IMR-90 (cell line): Measurements from ENCODE around the gene CASTOR2. TPM values are rescaled to one million over a fixed set of nuclear protein-coding genes. Genes with fewer than 3 reads are reported as not detected.

ENCODE experiments used
- ATAC-seq: fragments of 200-7000 bp; cut with Tn5 transposase; 2 replicates; pipeline ENCODE4 v1.9.1; 2020; ENCODE audit warnings: low read depth, mild to moderate bottlenecking, moderate library complexity
- BruUV-seq: library from RNA; stranded (reverse); fragments of 400-500 nt; replicated peaks from 2 replicates; lab custom pipeline; 2021; lab: Mats Ljungman, UMichigan
- CTCF ChIA-PET: fragments of 300-600 bp; formaldehyde crosslinking; extraction: SDS; loops from one replicate; lab custom pipeline; 2021; ENCODE audit warnings: antibody characterized with exemption; lab: Yijun Ruan, JAX
- POLR2A ChIA-PET: fragments of 300-600 bp; sonication (Branson Sonifier 250); formaldehyde crosslinking; loops from one replicate; lab custom pipeline; 2022; ENCODE audit warnings: antibody characterized with exemption; ENCODE audit not compliant: unreplicated experiment; lab: Charles Lee
- DNase-seq: peaks from one replicate; pipeline ENCODE4 v3.0.0; 2013
- H2AFZ ChIP-seq: replicated peaks from 2 replicates; pipeline ENCODE3; 2013; ENCODE audit warnings: low read length, mild to moderate bottlenecking; ENCODE audit not compliant: poor library complexity
- H2AK5ac ChIP-seq: 2 replicates; pipeline ENCODE4 v1.6.1; 2013; ENCODE audit warnings: low read depth, low read length, inconsistent platforms
- H2AK9ac ChIP-seq: replicated peaks from 2 replicates; pipeline ENCODE3; 2013; ENCODE audit warnings: mild to moderate bottlenecking, low read depth, low read length, moderate library complexity; ENCODE audit not compliant: poor library complexity
- H2BK120ac ChIP-seq: 2 replicates; pipeline ENCODE4 v1.6.1; 2013; ENCODE audit warnings: low read depth, low read length, inconsistent platforms
- H2BK15ac ChIP-seq: 3 replicates; pipeline ENCODE4 v1.6.1; 2013; ENCODE audit warnings: low read depth, low read length, inconsistent platforms
- H2BK20ac ChIP-seq: 2 replicates; pipeline ENCODE4 v1.6.1; 2013; ENCODE audit warnings: low read depth, mild to moderate bottlenecking, inconsistent platforms, low read length, moderate library complexity
- H2BK5ac ChIP-seq: 2 replicates; pipeline ENCODE4 v1.6.1; 2013; ENCODE audit warnings: mild to moderate bottlenecking, low read depth, low read length, inconsistent platforms; ENCODE audit not compliant: poor library complexity, severe bottlenecking
- H3K14ac ChIP-seq: replicated peaks from 2 replicates; pipeline ENCODE4 v1.6.1; 2013; ENCODE audit warnings: low read depth, low read length, inconsistent platforms
- H3K18ac ChIP-seq: 2 replicates; pipeline ENCODE4 v1.6.1; 2013; ENCODE audit warnings: low read depth, low read length, control low read depth
- H3K23ac ChIP-seq: 2 replicates; pipeline ENCODE4 v1.6.1; 2013; ENCODE audit warnings: low read depth, low read length, inconsistent platforms
- H3K27ac ChIP-seq: 2 replicates; pipeline ENCODE4 v1.5.1; 2013; ENCODE audit warnings: mild to moderate bottlenecking, control low read depth, low read length; ENCODE audit not compliant: insufficient read depth
- H3K27me3 ChIP-seq: 2 replicates; pipeline ENCODE4 v1.6.1; 2013; ENCODE audit warnings: low read length; ENCODE audit not compliant: control insufficient read depth, insufficient read depth
- H3K36me3 ChIP-seq: 2 replicates; pipeline ENCODE4 v1.6.1; 2013; ENCODE audit warnings: low read length, mixed read lengths; ENCODE audit not compliant: control insufficient read depth, insufficient read depth
- H3K4ac ChIP-seq: 2 replicates; pipeline ENCODE4 v1.6.1; 2013; ENCODE audit warnings: low read depth, low read length, inconsistent platforms
- H3K4me1 ChIP-seq: 2 replicates; pipeline ENCODE4 v1.6.1; 2013; ENCODE audit warnings: low read length, mixed read lengths; ENCODE audit not compliant: control insufficient read depth, insufficient read depth
- H3K4me2 ChIP-seq: 2 replicates; pipeline ENCODE4 v1.6.1; 2013; ENCODE audit warnings: low read depth, mild to moderate bottlenecking, control low read depth, low read length, moderate library complexity
- H3K4me3 ChIP-seq: 2 replicates; pipeline ENCODE4 v1.5.1; 2013; ENCODE audit warnings: low read depth, mild to moderate bottlenecking, control low read depth, low read length, moderate library complexity; ENCODE audit not compliant: insufficient read depth
- H3K56ac ChIP-seq: 2 replicates; pipeline ENCODE4 v1.6.1; 2013; ENCODE audit warnings: low read length, inconsistent platforms; ENCODE audit not compliant: insufficient read depth; ENCODE audit errors: extremely low read depth
- H3K79me1 ChIP-seq, 2 experiments: 2 replicates each; pipeline ENCODE4 v1.6.1; 2013; ENCODE audit warnings: low read length in 2 of 2, inconsistent platforms in 1 of 2, low read depth in 1 of 2
- H3K9ac ChIP-seq: 2 replicates; pipeline ENCODE4 v1.6.1; 2013; ENCODE audit warnings: low read depth, low read length, control low read depth
- H3K9me1 ChIP-seq: 2 replicates; pipeline ENCODE4 v1.6.1; 2013; ENCODE audit warnings: low read length, inconsistent platforms; ENCODE audit not compliant: insufficient read depth
- H3K9me3 ChIP-seq: 2 replicates; pipeline ENCODE4 v1.6.1; 2013; ENCODE audit warnings: low read length; ENCODE audit not compliant: control insufficient read depth, insufficient read depth
- H4K20me1 ChIP-seq: 2 replicates; pipeline ENCODE4 v1.6.1; 2013; ENCODE audit warnings: low read length, inconsistent platforms; ENCODE audit not compliant: insufficient read depth
- H4K5ac ChIP-seq: 2 replicates; pipeline ENCODE4 v1.6.1; 2013; ENCODE audit warnings: mild to moderate bottlenecking, low read depth, low read length, control low read depth
- H4K8ac ChIP-seq, 2 experiments: 2 replicates each; pipeline ENCODE4 v1.6.1; 2013; ENCODE audit warnings: low read depth in 2 of 2, low read length in 2 of 2, control low read depth in 1 of 2, inconsistent platforms in 1 of 2
- H4K91ac ChIP-seq: 2 replicates; pipeline ENCODE4 v1.6.1; 2013; ENCODE audit warnings: low read depth, low read length, inconsistent platforms; ENCODE audit not compliant: insufficient read depth
- CEBPB ChIP-seq: IDR thresholded peaks from 2 replicates; pipeline ENCODE4 v1.6.1; 2012; ENCODE audit warnings: low read depth, low read length, improper control_type of control experiment
- ELK1 ChIP-seq: fragments of 150-350 bp; IDR thresholded peaks from 2 replicates; pipeline ENCODE4 v1.6.1; 2016; ENCODE audit warnings: low read depth, mild to moderate bottlenecking, low read length, moderate library complexity, borderline replicate concordance
- MAZ ChIP-seq: IDR thresholded peaks from 2 replicates; pipeline ENCODE4 v1.6.1; 2012; ENCODE audit warnings: low read depth, mild to moderate bottlenecking, low read length, improper control_type of control experiment, moderate library complexity, borderline replicate concordance
- RAD21 ChIP-seq: IDR thresholded peaks from 2 replicates; pipeline ENCODE4 v1.6.1; 2012; ENCODE audit warnings: low read length, improper control_type of control experiment
- RFX5 ChIP-seq: IDR thresholded peaks from 2 replicates; pipeline ENCODE4 v1.8.0; 2012; ENCODE audit warnings: low read depth, mild to moderate bottlenecking, low read length, moderate library complexity
- SMC3 ChIP-seq: fragments of 150-350 bp; IDR thresholded peaks from 2 replicates; pipeline ENCODE4 v1.6.1; 2016; ENCODE audit warnings: low read depth, mild to moderate bottlenecking, antibody characterized with exemption, low read length, moderate library complexity
- USF2 ChIP-seq: fragments of 150-350 bp; IDR thresholded peaks from 2 replicates; pipeline ENCODE4 v1.6.1; 2017; ENCODE audit warnings: mild to moderate bottlenecking, antibody characterized with exemption, low read length, low read depth
- WGBS, 2 experiments: methylation state at CpG; one replicate each; pipeline versions ENCODE4 v1.1.5 to v1.1.7; 2013; ENCODE audit warnings: missing lambda C conversion rate in 2 of 2; ENCODE audit not compliant: insufficient read length in 1 of 2; ENCODE audit errors: extremely low coverage in 2 of 2; 5-methylcytosine and 5-hydroxymethylcytosine counted together
- dilution Hi-C: fragments of 300-500 bp; cut with HindIII; formaldehyde crosslinking; loops from one replicate; pipeline ENCODE4 v1.14.3; 2018; ENCODE audit warnings: low sequenced_read_pairs; ENCODE audit not compliant: unreplicated experiment
- in situ Hi-C: fragments of 300-500 bp; cut with MboI; formaldehyde crosslinking; loops from 3 replicates; pipeline ENCODE4 v1.14.3; 2019; ENCODE audit warnings: low sequenced_read_pairs, inconsistent platforms, mixed read lengths
- intact Hi-C: fragments of 100-400 bp; cut with micrococcal nuclease; formaldehyde crosslinking; loops from 2 replicates; pipeline ENCODE4 v1.10.0; 2022
- polyA plus RNA-seq, 3 experiments: library from polyadenylated mRNA; depleted of rRNA; stranded (reverse); fragments of >200 nt; gene quantifications; 2 replicates each; pipeline ENCODE4 v1.2.3, GENCODE V29; 2012; ENCODE audit warnings: low replicate concordance in 1 of 3
- total RNA-seq: library from RNA; depleted of rRNA; stranded (reverse); fragments of >200 nt; gene quantifications from 2 replicates; pipeline ENCODE4 v1.2.3, GENCODE V29; 2012

CASTOR2 gene
- total and polyA plus RNA-seq, 2 of the 4 experiments (the other 2 are of a cell fraction) = 5.2 to 8.0 TPM

- H2AFZ ChIP-seq = no peak overlapping the region
- no peak overlapping the region for H3K27ac ChIP-seq
- peaks cover 11% of the 10 kb centered on the region; the same call in 1 of the 2 replicates for H3K9me1 ChIP-seq
- ChIA-PET POLR2A (no interaction called here), CTCF (no interaction called here)
- H3K4ac ChIP-seq = no peak overlapping the region
- H3K27me3 ChIP-seq = no peaks in the 10 kb centered on the region
- in situ Hi-C loops = no loop called here
- H3K56ac ChIP-seq = no peak overlapping the region
- peaks cover 23% of the 10 kb centered on the region for H3K36me3 ChIP-seq
- H3K18ac ChIP-seq = no peak overlapping the region
- H3K9ac ChIP-seq = no peak overlapping the region
- H2AK5ac ChIP-seq = no peak overlapping the region
- no peak overlapping the region for H3K23ac ChIP-seq
- peaks cover 5% of the 10 kb centered on the region; the same call in 1 of the 2 replicates for H4K20me1 ChIP-seq
- BruUV-seq = no TSS peak
- no peak overlapping the region for H2BK20ac ChIP-seq
- no peak overlapping the region for H4K91ac ChIP-seq
- ATAC-seq (no peak), DNase-seq (no peak)
- H3K4me3 ChIP-seq = no peak overlapping the region
- H4K8ac ChIP-seq = no peak overlapping the region
- intact Hi-C loops = no loop called here
- no peak overlapping the region for H4K5ac ChIP-seq
- H3K9me3 ChIP-seq = no peaks in the 10 kb centered on the region
- H2BK15ac ChIP-seq = no peak overlapping the region
- no peak overlapping the region for H2AK9ac ChIP-seq
- H2BK120ac ChIP-seq = no peak overlapping the region
- peaks cover 0 to 10% of the 10 kb centered on the region in 2 experiments; a peak in 2 of 4 replicates for H3K79me1 ChIP-seq
- 100% methylated on average over 5 of the region's 28 CpGs; no CpG with 5 or more reads in 1 of the 2 experiments for WGBS, 2 experiments
- no peak overlapping the region for H3K14ac ChIP-seq
- dilution Hi-C loops = no loop called here
- TF ChIP-seq SMC3 = no peak
- TF ChIP-seq CEBPB = no peak
- no peak for TF ChIP-seq MAZ
- TF ChIP-seq USF2 = no peak
- TF ChIP-seq ELK1 = no peak
- TF ChIP-seq RAD21 = no peak
- TF ChIP-seq RFX5 = no peak
- no peak overlapping the region for H2BK5ac ChIP-seq
- H3K4me1 ChIP-seq = peaks cover 5% of the 10 kb centered on the region
- H3K4me2 ChIP-seq = no peak overlapping the region
These were observed 78.6 kb downstream of the CASTOR2 start for GRCh38 chr7:75042831-75043703.
